IMR-90 (cell line): ENCODE data around the gene TLNRD1. TPM values are rescaled to one million over a fixed set of nuclear protein-coding genes. Genes with fewer than 3 reads are reported as not detected.
A peak's percentile ranks its signal among the peaks of the same experiment; 100 is the strongest.

Source experiments
- ATAC-seq: fragments of 200-7000 bp; cut with Tn5 transposase; 2 replicates; pipeline ENCODE4 v1.9.1; 2020; ENCODE audit warnings: low read depth, mild to moderate bottlenecking, moderate library complexity
- BruUV-seq: library from RNA; stranded (reverse); fragments of 400-500 nt; replicated peaks from 2 replicates; lab custom pipeline; 2021; lab: Mats Ljungman, UMichigan
- CTCF ChIA-PET: fragments of 300-600 bp; formaldehyde crosslinking; extraction: SDS; loops from one replicate; lab custom pipeline; 2021; ENCODE audit warnings: antibody characterized with exemption; lab: Yijun Ruan, JAX
- POLR2A ChIA-PET: fragments of 300-600 bp; sonication (Branson Sonifier 250); formaldehyde crosslinking; loops from one replicate; lab custom pipeline; 2022; ENCODE audit warnings: antibody characterized with exemption; ENCODE audit not compliant: unreplicated experiment; lab: Charles Lee
- DNase-seq: peaks from one replicate; pipeline ENCODE4 v3.0.0; 2013
- H2AFZ ChIP-seq: replicated peaks from 2 replicates; pipeline ENCODE3; 2013; ENCODE audit warnings: low read length, mild to moderate bottlenecking; ENCODE audit not compliant: poor library complexity
- H2AK5ac ChIP-seq: 2 replicates; pipeline ENCODE4 v1.6.1; 2013; ENCODE audit warnings: low read depth, low read length, inconsistent platforms
- H2AK9ac ChIP-seq: replicated peaks from 2 replicates; pipeline ENCODE3; 2013; ENCODE audit warnings: mild to moderate bottlenecking, low read depth, low read length, moderate library complexity; ENCODE audit not compliant: poor library complexity
- H2BK120ac ChIP-seq: 2 replicates; pipeline ENCODE4 v1.6.1; 2013; ENCODE audit warnings: low read depth, low read length, inconsistent platforms
- H2BK15ac ChIP-seq: 3 replicates; pipeline ENCODE4 v1.6.1; 2013; ENCODE audit warnings: low read depth, low read length, inconsistent platforms
- H2BK20ac ChIP-seq: 2 replicates; pipeline ENCODE4 v1.6.1; 2013; ENCODE audit warnings: low read depth, mild to moderate bottlenecking, inconsistent platforms, low read length, moderate library complexity
- H2BK5ac ChIP-seq: 2 replicates; pipeline ENCODE4 v1.6.1; 2013; ENCODE audit warnings: mild to moderate bottlenecking, low read depth, low read length, inconsistent platforms; ENCODE audit not compliant: poor library complexity, severe bottlenecking
- H3K14ac ChIP-seq: replicated peaks from 2 replicates; pipeline ENCODE4 v1.6.1; 2013; ENCODE audit warnings: low read depth, low read length, inconsistent platforms
- H3K18ac ChIP-seq: 2 replicates; pipeline ENCODE4 v1.6.1; 2013; ENCODE audit warnings: low read depth, low read length, control low read depth
- H3K23ac ChIP-seq: 2 replicates; pipeline ENCODE4 v1.6.1; 2013; ENCODE audit warnings: low read depth, low read length, inconsistent platforms
- H3K27ac ChIP-seq: 2 replicates; pipeline ENCODE4 v1.5.1; 2013; ENCODE audit warnings: mild to moderate bottlenecking, control low read depth, low read length; ENCODE audit not compliant: insufficient read depth
- H3K27me3 ChIP-seq: 2 replicates; pipeline ENCODE4 v1.6.1; 2013; ENCODE audit warnings: low read length; ENCODE audit not compliant: control insufficient read depth, insufficient read depth
- H3K36me3 ChIP-seq: 2 replicates; pipeline ENCODE4 v1.6.1; 2013; ENCODE audit warnings: low read length, mixed read lengths; ENCODE audit not compliant: control insufficient read depth, insufficient read depth
- H3K4ac ChIP-seq: 2 replicates; pipeline ENCODE4 v1.6.1; 2013; ENCODE audit warnings: low read depth, low read length, inconsistent platforms
- H3K4me1 ChIP-seq: 2 replicates; pipeline ENCODE4 v1.6.1; 2013; ENCODE audit warnings: low read length, mixed read lengths; ENCODE audit not compliant: control insufficient read depth, insufficient read depth
- H3K4me2 ChIP-seq: 2 replicates; pipeline ENCODE4 v1.6.1; 2013; ENCODE audit warnings: low read depth, mild to moderate bottlenecking, control low read depth, low read length, moderate library complexity
- H3K4me3 ChIP-seq: 2 replicates; pipeline ENCODE4 v1.5.1; 2013; ENCODE audit warnings: low read depth, mild to moderate bottlenecking, control low read depth, low read length, moderate library complexity; ENCODE audit not compliant: insufficient read depth
- H3K56ac ChIP-seq: 2 replicates; pipeline ENCODE4 v1.6.1; 2013; ENCODE audit warnings: low read length, inconsistent platforms; ENCODE audit not compliant: insufficient read depth; ENCODE audit errors: extremely low read depth
- H3K79me1 ChIP-seq, 2 experiments: 2 replicates each; pipeline ENCODE4 v1.6.1; 2013; ENCODE audit warnings: low read length in 2 of 2, inconsistent platforms in 1 of 2, low read depth in 1 of 2
- H3K9ac ChIP-seq: 2 replicates; pipeline ENCODE4 v1.6.1; 2013; ENCODE audit warnings: low read depth, low read length, control low read depth
- H3K9me1 ChIP-seq: 2 replicates; pipeline ENCODE4 v1.6.1; 2013; ENCODE audit warnings: low read length, inconsistent platforms; ENCODE audit not compliant: insufficient read depth
- H3K9me3 ChIP-seq: 2 replicates; pipeline ENCODE4 v1.6.1; 2013; ENCODE audit warnings: low read length; ENCODE audit not compliant: control insufficient read depth, insufficient read depth
- H4K20me1 ChIP-seq: 2 replicates; pipeline ENCODE4 v1.6.1; 2013; ENCODE audit warnings: low read length, inconsistent platforms; ENCODE audit not compliant: insufficient read depth
- H4K5ac ChIP-seq: 2 replicates; pipeline ENCODE4 v1.6.1; 2013; ENCODE audit warnings: mild to moderate bottlenecking, low read depth, low read length, control low read depth
- H4K8ac ChIP-seq, 2 experiments: 2 replicates each; pipeline ENCODE4 v1.6.1; 2013; ENCODE audit warnings: low read depth in 2 of 2, low read length in 2 of 2, control low read depth in 1 of 2, inconsistent platforms in 1 of 2
- H4K91ac ChIP-seq: 2 replicates; pipeline ENCODE4 v1.6.1; 2013; ENCODE audit warnings: low read depth, low read length, inconsistent platforms; ENCODE audit not compliant: insufficient read depth
- CHD1 ChIP-seq: IDR thresholded peaks from 2 replicates; pipeline ENCODE4 v1.6.1; 2012; ENCODE audit warnings: low read depth, low read length, improper control_type of control experiment
- MAZ ChIP-seq: IDR thresholded peaks from 2 replicates; pipeline ENCODE4 v1.6.1; 2012; ENCODE audit warnings: low read depth, mild to moderate bottlenecking, low read length, improper control_type of control experiment, moderate library complexity, borderline replicate concordance
- MXI1 ChIP-seq: IDR thresholded peaks from 2 replicates; pipeline ENCODE4 v1.6.1; 2012; ENCODE audit warnings: low read depth, mild to moderate bottlenecking, low read length, moderate library complexity, borderline replicate concordance
- POLR2A ChIP-seq: IDR thresholded peaks from 2 replicates; pipeline ENCODE4 v1.6.1; 2012; ENCODE audit warnings: mild to moderate bottlenecking, low read depth, low read length
- RAD21 ChIP-seq: IDR thresholded peaks from 2 replicates; pipeline ENCODE4 v1.6.1; 2012; ENCODE audit warnings: low read length, improper control_type of control experiment
- SMC3 ChIP-seq: fragments of 150-350 bp; IDR thresholded peaks from 2 replicates; pipeline ENCODE4 v1.6.1; 2016; ENCODE audit warnings: low read depth, mild to moderate bottlenecking, antibody characterized with exemption, low read length, moderate library complexity
- WGBS, 2 experiments: methylation state at CpG; one replicate each; pipeline versions ENCODE4 v1.1.5 to v1.1.7; 2013; ENCODE audit warnings: missing lambda C conversion rate in 2 of 2; ENCODE audit not compliant: insufficient read length in 1 of 2; ENCODE audit errors: extremely low coverage in 2 of 2; 5-methylcytosine and 5-hydroxymethylcytosine counted together
- dilution Hi-C: fragments of 300-500 bp; cut with HindIII; formaldehyde crosslinking; loops from one replicate; pipeline ENCODE4 v1.14.3; 2018; ENCODE audit warnings: low sequenced_read_pairs; ENCODE audit not compliant: unreplicated experiment
- in situ Hi-C: fragments of 300-500 bp; cut with MboI; formaldehyde crosslinking; loops from 3 replicates; pipeline ENCODE4 v1.14.3; 2019; ENCODE audit warnings: low sequenced_read_pairs, inconsistent platforms, mixed read lengths
- intact Hi-C: fragments of 100-400 bp; cut with micrococcal nuclease; formaldehyde crosslinking; loops from 2 replicates; pipeline ENCODE4 v1.10.0; 2022
- polyA plus RNA-seq, 3 experiments: library from polyadenylated mRNA; depleted of rRNA; stranded (reverse); fragments of >200 nt; gene quantifications; 2 replicates each; pipeline ENCODE4 v1.2.3, GENCODE V29; 2012; ENCODE audit warnings: low replicate concordance in 1 of 3
- total RNA-seq: library from RNA; depleted of rRNA; stranded (reverse); fragments of >200 nt; gene quantifications from 2 replicates; pipeline ENCODE4 v1.2.3, GENCODE V29; 2012
- TF ChIP-seq, protein P1 (sequence below): fragments of 150-350 bp; IDR thresholded peaks from 2 replicates; pipeline ENCODE4 v1.6.1; 2017; ENCODE audit warnings: mild to moderate bottlenecking, antibody characterized with exemption, low read length, low read depth
- TF ChIP-seq, protein P2 (sequence below): conservative IDR thresholded peaks from 2 replicates; pipeline ENCODE4 v1.5.1; 2012; ENCODE audit warnings: mild to moderate bottlenecking, low read depth, low read length, improper control_type of control experiment

Gene TLNRD1
- total and polyA plus RNA-seq, 2 of the 4 experiments (the other 2 are of a cell fraction): 2.2 to 6.8 TPM

DNA sequence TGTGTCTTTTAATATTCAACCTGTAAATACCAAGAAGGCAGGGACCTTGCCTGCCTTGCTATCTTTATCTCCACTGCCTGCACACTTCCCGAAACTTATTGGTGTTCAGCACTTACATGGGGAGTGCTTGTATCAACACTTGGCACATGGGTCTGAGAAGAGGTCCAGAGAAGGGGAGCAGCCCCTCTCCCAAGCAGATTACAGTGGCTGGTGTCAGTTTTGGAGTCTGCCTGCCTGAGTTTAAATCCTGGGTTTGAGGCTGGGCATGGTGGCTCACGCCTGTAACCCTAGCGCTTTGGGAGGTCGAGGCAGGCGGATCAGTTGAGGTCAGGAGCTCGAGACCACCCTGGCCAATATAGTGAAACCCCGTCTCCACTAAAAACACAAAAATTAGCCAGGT lies 31.4 kb upstream of the TLNRD1 start (continued):
- TF ChIP-seq, protein P1, sequence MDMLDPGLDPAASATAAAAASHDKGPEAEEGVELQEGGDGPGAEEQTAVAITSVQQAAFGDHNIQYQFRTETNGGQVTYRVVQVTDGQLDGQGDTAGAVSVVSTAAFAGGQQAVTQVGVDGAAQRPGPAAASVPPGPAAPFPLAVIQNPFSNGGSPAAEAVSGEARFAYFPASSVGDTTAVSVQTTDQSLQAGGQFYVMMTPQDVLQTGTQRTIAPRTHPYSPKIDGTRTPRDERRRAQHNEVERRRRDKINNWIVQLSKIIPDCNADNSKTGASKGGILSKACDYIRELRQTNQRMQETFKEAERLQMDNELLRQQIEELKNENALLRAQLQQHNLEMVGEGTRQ: no peak

DNA sequence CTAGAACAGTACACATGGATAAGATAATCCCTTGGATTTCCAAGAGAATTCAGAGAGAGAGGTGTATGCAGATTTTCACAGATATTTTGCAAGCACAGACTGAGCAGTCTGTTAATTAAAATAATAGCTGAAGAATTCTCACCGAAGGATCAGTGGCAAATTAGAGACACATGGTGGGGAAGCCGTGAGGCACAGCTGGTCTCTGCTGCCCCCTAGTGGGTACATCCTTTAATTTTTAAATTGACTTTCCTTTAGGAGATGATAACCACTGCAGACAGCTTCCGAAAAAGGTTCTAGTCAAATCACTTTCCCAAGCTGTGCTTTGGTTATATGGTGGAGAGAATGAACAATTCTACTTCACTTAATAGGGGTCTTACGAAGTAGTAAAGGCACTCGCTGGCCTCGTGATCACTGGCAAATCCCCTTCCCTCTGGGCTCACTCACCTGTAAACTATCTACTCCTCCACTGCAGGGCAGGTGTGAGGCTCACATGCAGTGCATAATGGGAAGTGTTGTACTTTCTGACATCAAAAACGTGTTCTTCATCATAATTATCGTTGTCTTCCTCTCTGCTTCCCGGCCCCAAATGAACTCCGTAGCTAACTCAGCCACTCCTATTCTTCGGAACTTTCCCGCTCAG lies 30.6 kb upstream of the TLNRD1 start:
- Histone ChIP-seq H2BK5ac (no peak overlapping the region), H2AFZ (no peak overlapping the region), H3K4me2 (no peak overlapping the region), H3K27ac (no peak overlapping the region), H3K36me3 (peaks cover 4% of the 10 kb centered on the region; the same call in 1 of the 2 replicates), H3K79me1 (peaks cover 15 to 19% of the 10 kb centered on the region in 2 experiments), H2AK9ac (no peak overlapping the region), H4K5ac (no peak overlapping the region), H3K9ac (no peak overlapping the region), H3K14ac (no peak overlapping the region), H2BK15ac (no peak overlapping the region), H4K20me1 (peaks cover 12% of the 10 kb centered on the region; the same call in 1 of the 2 replicates), H4K91ac (no peak overlapping the region), H3K9me1 (peaks cover 15% of the 10 kb centered on the region), H3K4ac (no peak overlapping the region), H2BK20ac (no peak overlapping the region), H3K4me3 (no peak overlapping the region), H4K8ac (no peak overlapping the region), H2BK120ac (no peak overlapping the region), H3K18ac (no peak overlapping the region), H3K9me3 (no peaks in the 10 kb centered on the region), H3K27me3 (no peaks in the 10 kb centered on the region), H3K23ac (no peak overlapping the region), H3K4me1 (peaks cover 13% of the 10 kb centered on the region), H2AK5ac (no peak overlapping the region), H3K56ac (no peak overlapping the region)
- intact Hi-C loops: loop anchor here (2.0 to 5.0 kb wide), 5 partner anchors 88 to 515 kb away; partner anchors contain the start of gene ABHD17C
- dilution Hi-C loops: no loop called here
- WGBS, 2 experiments: no CpG with 5 or more reads among the region's 12 CpGs
- CTCF ChIA-PET: interaction anchor here (0.6 to 2.0 kb wide), 18 partner anchors 10 to 547 kb away, joined by 3 to 10 read pairs (median 4); partner anchors contain the start of gene CEMIP
- in situ Hi-C loops: loop anchor here (5.0 kb wide), 2 partner anchors 193 to 403 kb away; partner anchors contain the start of gene CEMIP
- DNase-seq (peak; percentile 54), ATAC-seq (peak; percentile 68)
- no TSS peak for BruUV-seq
- TF ChIP-seq MXI1 (0 out of 2 replicates have a peak, but pooled peaks have one; percentile 13), CHD1 (no peak), RAD21 (peak; percentile 96), SMC3 (peak; percentile 75), POLR2A (0 out of 2 replicates have a peak, but pooled peaks have one; percentile 40), MAZ (no peak)
- TF ChIP-seq, protein P2, sequence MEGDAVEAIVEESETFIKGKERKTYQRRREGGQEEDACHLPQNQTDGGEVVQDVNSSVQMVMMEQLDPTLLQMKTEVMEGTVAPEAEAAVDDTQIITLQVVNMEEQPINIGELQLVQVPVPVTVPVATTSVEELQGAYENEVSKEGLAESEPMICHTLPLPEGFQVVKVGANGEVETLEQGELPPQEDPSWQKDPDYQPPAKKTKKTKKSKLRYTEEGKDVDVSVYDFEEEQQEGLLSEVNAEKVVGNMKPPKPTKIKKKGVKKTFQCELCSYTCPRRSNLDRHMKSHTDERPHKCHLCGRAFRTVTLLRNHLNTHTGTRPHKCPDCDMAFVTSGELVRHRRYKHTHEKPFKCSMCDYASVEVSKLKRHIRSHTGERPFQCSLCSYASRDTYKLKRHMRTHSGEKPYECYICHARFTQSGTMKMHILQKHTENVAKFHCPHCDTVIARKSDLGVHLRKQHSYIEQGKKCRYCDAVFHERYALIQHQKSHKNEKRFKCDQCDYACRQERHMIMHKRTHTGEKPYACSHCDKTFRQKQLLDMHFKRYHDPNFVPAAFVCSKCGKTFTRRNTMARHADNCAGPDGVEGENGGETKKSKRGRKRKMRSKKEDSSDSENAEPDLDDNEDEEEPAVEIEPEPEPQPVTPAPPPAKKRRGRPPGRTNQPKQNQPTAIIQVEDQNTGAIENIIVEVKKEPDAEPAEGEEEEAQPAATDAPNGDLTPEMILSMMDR: peak; percentile 86
- POLR2A ChIA-PET: interaction anchor here (0.7 kb wide), 1 partner anchor 305 kb away, joined by 3 read pairs; no protein-coding TSS in a partner anchor
